Fibroblast of skin of right quadriceps (primary cell): Measurements from ENCODE around the gene COG2.
A peak's percentile ranks its signal among the peaks of the same experiment; 100 is the strongest.
"Not testable (repeated sequence)": the region's sequence is repeated elsewhere in the genome, so short reads cannot be mapped to it uniquely, and the experiment has no call there.

Experiments used
- DNase-seq: peaks from one replicate; pipeline ENCODE4 v3.0.0-alpha.2; 2013

Gene COG2

GRCh38 chr1:230703679-230704385 is 61.6 kb downstream of the COG2 start:
- no peak for DNase-seq

GRCh38 chr1:230704830-230705229 is 62.5 kb downstream of the COG2 start:
- no peak for DNase-seq

GRCh38 chr1:230705289-230706019 is 63.2 kb downstream of the COG2 start:
- DNase-seq = no peak

- no peak for DNase-seq
Observed at GRCh38 chr1:230706020-230706699, 63.9 kb downstream of the COG2 start.

GRCh38 chr1:230706887-230707731 is 64.8 kb downstream of the COG2 start:
- no peak for DNase-seq

- DNase-seq = no peak
Observed at GRCh38 chr1:230707732-230708630, 65.7 kb downstream of the COG2 start.

- DNase-seq = peak; percentile 3
Observed at GRCh38 chr1:230708631-230709580, 66.6 kb downstream of the COG2 start.

- no peak for DNase-seq
Observed at GRCh38 chr1:230709619-230710542, 67.6 kb downstream of the COG2 start.

GRCh38 chr1:230710543-230710904 is 68.2 kb downstream of the COG2 start:
- no peak for DNase-seq

GRCh38 chr1:230711245-230711644 is 69.0 kb downstream of the COG2 start:
- no peak for DNase-seq

- no peak for DNase-seq
Observed at GRCh38 chr1:230712470-230712942, 70.2 kb downstream of the COG2 start.

GRCh38 chr1:230713138-230713537 is 70.9 kb downstream of the COG2 start:
- DNase-seq = no peak

- DNase-seq = no peak
Observed at GRCh38 chr1:230713547-230713914, 71.2 kb downstream of the COG2 start.

GRCh38 chr1:230713915-230714764 is 71.9 kb downstream of the COG2 start, which contains the start of gene AGT:
Gene AGT (minus strand): TSS chr1:230714122. CDS start chr1:230710823, 3,299 bp downstream.
- peak; percentile 66 for DNase-seq

GRCh38 chr1:230715510-230715909 is 73.2 kb downstream of the COG2 start:
- no peak for DNase-seq

GRCh38 chr1:230716453-230716852 is 74.2 kb downstream of the COG2 start:
- DNase-seq = not testable (repeated sequence)

GRCh38 chr1:230717251-230717650 is 75.0 kb downstream of the COG2 start:
- peak; percentile 12 for DNase-seq

GRCh38 chr1:230721849-230722522 is 79.7 kb downstream of the COG2 start:
- DNase-seq = not testable (repeated sequence)
